Muscle layer of duodenum (tissue), 2 donors: ENCODE measurements around the gene KRTAP5-5.
"Not testable (repeated sequence)": the region's sequence is repeated elsewhere in the genome, so short reads cannot be mapped to it uniquely, and the experiment has no call there.

Experiments
- H3K27ac ChIP-seq: one replicate; pipeline ENCODE4 v1.7.0; 2013; ENCODE audit warnings: mild to moderate bottlenecking, low read length
- H3K27me3 ChIP-seq: one replicate; pipeline ENCODE4 v1.7.0; 2013; ENCODE audit warnings: low read depth, mild to moderate bottlenecking, control low read depth, low read length
- H3K36me3 ChIP-seq, 2 donors: one replicate each; pipeline ENCODE4 v1.7.0; 2013; ENCODE audit warnings: low read length in 2 of 2, control low read depth in 1 of 2, mild to moderate bottlenecking in 1 of 2; ENCODE audit not compliant: insufficient read depth in 2 of 2, control insufficient read depth in 1 of 2
- H3K4me1 ChIP-seq, 2 donors: one replicate each; pipeline ENCODE4 v1.7.0; 2013; ENCODE audit warnings: low read length in 2 of 2, mild to moderate bottlenecking in 2 of 2, control low read depth in 1 of 2, moderate library complexity in 1 of 2; ENCODE audit not compliant: insufficient read depth in 2 of 2, control insufficient read depth in 1 of 2
- H3K4me3 ChIP-seq, 2 donors: one replicate each; pipeline ENCODE4 v1.7.0; 2013; ENCODE audit warnings: low read length in 2 of 2, low read depth in 1 of 2, mild to moderate bottlenecking in 1 of 2
- H3K9me3 ChIP-seq, 2 donors: one replicate each; pipeline ENCODE4 v1.7.0; 2013; ENCODE audit warnings: low read length in 2 of 2, control low read depth in 1 of 2, mild to moderate bottlenecking in 1 of 2; ENCODE audit not compliant: control insufficient read depth in 1 of 2
- donor health status: healthy.

Gene KRTAP5-5

GRCh38 chr11:1644601-1645356, 15.2 kb downstream of the KRTAP5-5 start:
- H3K4me3 ChIP-seq: no peak overlapping the region
- no peaks in the 10 kb centered on the region for H3K9me3 ChIP-seq
- H3K36me3 ChIP-seq: no peaks in the 10 kb centered on the region
- peaks cover 2% of the 10 kb centered on the region for H3K27me3 ChIP-seq
- no peaks in the 10 kb centered on the region for H3K4me1 ChIP-seq
- no peak overlapping the region for H3K27ac ChIP-seq

DNA sequence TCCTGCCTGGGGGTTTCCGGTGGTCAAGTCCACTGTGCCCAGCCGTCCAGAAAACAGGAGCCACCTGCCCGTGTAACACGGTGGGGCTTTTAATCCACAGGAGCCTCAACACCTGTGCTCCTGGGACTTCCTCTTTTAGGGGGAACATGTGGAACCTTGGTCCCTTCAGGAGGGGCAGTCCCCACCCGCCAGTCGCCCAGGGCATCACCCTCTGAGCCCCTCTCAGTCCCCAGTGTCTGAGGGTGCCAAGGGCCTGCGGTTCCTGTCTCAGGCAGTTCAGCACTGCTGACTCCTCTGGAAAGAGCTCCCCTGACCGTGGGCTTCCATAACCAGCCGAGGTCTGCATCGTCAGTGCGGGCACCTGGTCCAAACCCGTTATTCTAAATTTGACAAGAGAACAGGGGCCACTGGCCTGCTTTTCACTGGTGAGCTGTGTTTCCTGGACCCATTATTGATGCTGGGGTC, 15.8 kb downstream of the KRTAP5-5 start:
- Histone ChIP-seq H3K27me3 (no peaks in the 10 kb centered on the region), H3K4me3 (no peak overlapping the region), H3K9me3 (no peaks in the 10 kb centered on the region), H3K27ac (no peak overlapping the region), H3K36me3 (no peaks in the 10 kb centered on the region), H3K4me1 (no peaks in the 10 kb centered on the region)

DNA sequence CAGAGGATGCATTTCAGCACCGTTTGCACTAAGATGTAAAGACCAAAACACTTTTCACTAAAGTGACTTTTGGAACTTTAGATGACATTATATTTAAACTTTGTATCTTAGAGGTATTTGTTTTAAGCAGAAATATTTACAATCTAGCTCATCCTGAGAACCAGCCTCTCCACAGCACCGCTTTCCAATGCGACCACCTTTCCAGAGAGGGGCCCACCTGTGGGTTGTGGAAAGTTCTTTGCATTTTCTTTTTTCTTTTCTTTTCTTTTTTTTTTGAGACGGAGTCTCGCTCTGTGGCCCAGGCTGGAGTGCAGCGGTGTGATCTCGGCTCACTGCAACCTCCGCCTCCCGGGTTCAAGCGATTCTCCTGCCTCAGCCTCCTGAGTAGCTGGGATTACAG, 17.0 kb downstream of the KRTAP5-5 start:
- H3K9me3 ChIP-seq, H3K4me3 ChIP-seq, H3K27ac ChIP-seq, H3K4me1 ChIP-seq, H3K36me3 ChIP-seq, H3K27me3 ChIP-seq: not testable (repeated sequence)

DNA sequence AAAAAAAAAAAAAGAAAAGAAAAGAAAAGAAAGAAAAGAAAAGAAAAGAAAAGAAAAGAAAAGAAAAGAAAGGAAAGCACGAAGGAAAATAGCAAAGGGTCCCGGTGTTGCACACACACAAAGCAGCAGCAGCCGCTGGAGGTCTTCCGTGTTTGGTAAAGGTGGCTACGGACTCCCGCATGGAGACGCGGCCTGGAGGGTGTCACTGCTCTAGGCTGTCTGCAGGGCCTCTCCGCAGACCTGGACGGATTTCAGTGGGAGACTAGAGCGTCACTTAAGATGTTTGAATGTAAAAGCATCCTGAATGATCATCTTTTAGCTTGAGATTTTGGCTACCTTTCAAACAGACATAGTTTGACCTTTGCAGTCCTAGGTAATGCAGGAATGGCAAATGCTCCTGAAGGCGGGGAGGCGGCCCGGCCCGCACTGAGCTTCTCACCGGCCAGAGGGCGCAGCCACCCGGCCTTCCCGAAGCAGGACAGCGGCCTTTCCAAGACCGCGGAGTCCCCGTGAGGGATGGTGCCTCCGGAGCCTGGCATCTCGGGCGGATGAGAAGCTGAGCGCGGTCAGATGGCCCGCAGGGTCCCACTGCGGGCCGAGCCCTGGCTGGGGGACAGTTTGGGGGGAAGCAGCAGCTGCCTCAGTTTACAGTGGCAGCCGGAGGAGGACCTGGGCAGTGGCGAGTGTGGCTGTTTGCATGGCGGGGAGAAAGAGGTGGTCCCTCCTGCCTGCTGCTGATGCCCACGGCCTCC, 18.5 kb downstream of the KRTAP5-5 start:
- no peak overlapping the region for H3K27ac ChIP-seq
- H3K4me3 ChIP-seq: no peak overlapping the region
- no peaks in the 10 kb centered on the region for H3K36me3 ChIP-seq
- H3K4me1 ChIP-seq: peaks cover 0 to 4% of the 10 kb centered on the region in 2 donors
- no peaks in the 10 kb centered on the region for H3K27me3 ChIP-seq
- H3K9me3 ChIP-seq: no peaks in the 10 kb centered on the region

GRCh38 chr11:1648653-1649420, 19.3 kb downstream of the KRTAP5-5 start:
- no peak overlapping the region for H3K4me3 ChIP-seq
- no peaks in the 10 kb centered on the region for H3K27me3 ChIP-seq
- H3K36me3 ChIP-seq: no peaks in the 10 kb centered on the region
- no peak overlapping the region for H3K27ac ChIP-seq
- peaks cover 0 to 6% of the 10 kb centered on the region in 2 donors for H3K4me1 ChIP-seq
- no peaks in the 10 kb centered on the region for H3K9me3 ChIP-seq

DNA sequence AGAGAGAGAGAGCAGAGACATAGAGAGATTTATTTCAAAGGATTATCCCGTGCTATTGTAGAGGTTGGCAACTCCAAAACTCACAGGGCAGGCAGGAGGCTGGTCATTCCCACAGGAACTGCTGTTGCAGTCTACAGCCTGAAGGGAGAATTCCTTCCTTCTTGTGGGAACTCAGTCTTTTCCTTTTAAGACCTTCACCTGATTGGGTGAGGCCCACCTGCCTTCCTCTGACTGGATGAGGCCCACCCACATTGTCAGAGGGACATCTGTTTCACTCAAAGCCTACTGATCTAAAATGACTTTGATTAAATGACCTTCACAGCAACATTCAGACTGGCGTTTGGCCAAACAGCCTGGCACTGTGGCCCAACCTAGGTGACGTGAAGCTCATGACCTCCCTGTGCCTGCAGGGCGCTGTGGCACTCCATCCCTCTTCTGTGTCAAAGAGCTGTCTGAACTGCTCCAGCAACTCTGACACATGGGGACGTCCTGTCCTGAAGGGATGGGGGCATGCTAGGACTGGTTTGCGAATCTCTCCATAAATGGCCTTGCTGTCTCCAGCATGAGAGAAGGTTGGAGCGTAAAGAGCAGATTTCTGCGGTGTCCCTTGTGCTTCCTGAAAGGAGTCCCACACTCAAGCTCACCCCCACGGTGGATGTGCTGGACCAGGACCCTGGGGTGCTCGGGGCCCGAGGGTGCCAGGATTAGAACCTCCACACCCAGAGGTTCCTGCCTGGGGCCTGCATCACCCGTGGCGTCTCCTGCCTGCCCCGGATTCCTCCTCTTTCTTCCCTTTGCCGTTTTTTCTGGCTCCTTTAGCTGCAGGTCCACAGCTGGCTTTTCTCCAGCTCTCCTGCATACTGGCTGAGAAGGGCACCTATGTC, 20.7 kb downstream of the KRTAP5-5 start:
- Histone ChIP-seq H3K27me3 (no peaks in the 10 kb centered on the region), H3K27ac (no peak overlapping the region), H3K4me1 (peaks cover 0 to 6% of the 10 kb centered on the region in 2 donors), H3K36me3 (no peaks in the 10 kb centered on the region), H3K4me3 (no peak overlapping the region), H3K9me3 (no peaks in the 10 kb centered on the region)

- Histone ChIP-seq H3K36me3 (no peaks in the 10 kb centered on the region), H3K4me1 (peaks cover 0 to 6% of the 10 kb centered on the region in 2 donors), H3K27me3 (no peaks in the 10 kb centered on the region), H3K27ac (no peak overlapping the region), H3K4me3 (no peak overlapping the region), H3K9me3 (no peaks in the 10 kb centered on the region)
These were observed 21.3 kb downstream of the KRTAP5-5 start for GRCh38 chr11:1650918-1651262.

DNA sequence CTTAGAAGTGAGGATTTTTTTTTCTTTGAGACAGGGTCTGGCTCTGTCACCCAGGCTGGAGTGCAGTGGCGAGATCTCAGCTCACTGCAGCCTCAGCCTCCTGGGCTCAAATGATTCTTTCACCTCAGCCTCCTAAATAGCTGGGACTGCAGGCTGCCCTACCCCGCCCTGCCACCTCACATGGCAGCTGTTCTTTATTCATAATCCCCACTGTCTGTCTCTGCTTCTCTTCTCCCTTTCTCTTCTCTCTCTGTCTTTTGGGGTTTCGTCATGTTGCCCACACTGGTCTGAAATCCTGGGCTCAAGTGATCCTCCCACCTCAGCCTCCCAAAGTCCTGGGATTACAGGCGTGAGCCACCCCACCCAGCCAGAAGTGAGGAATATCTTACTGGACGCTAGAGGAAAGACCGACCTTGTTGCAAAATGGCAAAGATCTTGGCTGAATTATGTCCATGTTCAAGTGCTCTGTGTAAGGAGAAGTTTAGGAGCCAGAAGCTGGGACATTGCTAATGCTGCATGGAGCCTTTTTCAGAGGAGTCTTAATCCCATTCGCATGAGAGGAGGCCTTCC, 21.9 kb downstream of the KRTAP5-5 start:
- Histone ChIP-seq H3K9me3 (no peaks in the 10 kb centered on the region), H3K36me3 (no peaks in the 10 kb centered on the region), H3K4me1 (peaks cover 0 to 6% of the 10 kb centered on the region in 2 donors), H3K27ac (no peak overlapping the region), H3K27me3 (no peaks in the 10 kb centered on the region), H3K4me3 (no peak overlapping the region)

- no peak overlapping the region for H3K4me3 ChIP-seq
- no peaks in the 10 kb centered on the region for H3K36me3 ChIP-seq
- no peaks in the 10 kb centered on the region for H3K9me3 ChIP-seq
- H3K4me1 ChIP-seq: peaks cover 0 to 6% of the 10 kb centered on the region in 2 donors
- H3K27me3 ChIP-seq: no peaks in the 10 kb centered on the region
- H3K27ac ChIP-seq: no peak overlapping the region
These were observed 22.5 kb downstream of the KRTAP5-5 start for GRCh38 chr11:1652026-1652425.

DNA sequence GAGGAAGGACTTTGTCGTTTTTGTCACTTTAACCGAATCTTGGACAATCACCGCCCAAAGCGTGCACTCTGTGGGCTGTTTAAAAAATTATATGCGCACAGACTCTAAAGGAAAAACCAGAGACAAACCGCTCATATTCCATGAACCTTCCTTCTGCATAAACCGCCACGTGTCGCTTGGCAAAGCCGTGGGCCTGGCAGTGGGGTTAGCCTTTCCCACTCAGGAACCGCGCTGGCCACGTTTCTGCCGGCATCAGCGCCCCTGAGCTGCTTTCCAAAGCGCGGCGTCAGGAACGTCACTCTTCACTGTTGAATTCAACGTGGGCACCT, 22.8 kb downstream of the KRTAP5-5 start:
- no peaks in the 10 kb centered on the region for H3K27me3 ChIP-seq
- no peaks in the 10 kb centered on the region for H3K9me3 ChIP-seq
- H3K27ac ChIP-seq: no peak overlapping the region
- peaks cover 0 to 6% of the 10 kb centered on the region in 2 donors for H3K4me1 ChIP-seq
- H3K36me3 ChIP-seq: no peaks in the 10 kb centered on the region
- no peak overlapping the region for H3K4me3 ChIP-seq
